GM18907 (cell line): ENCODE data around the gene SPOCK3.
"Not testable (repeated sequence)": the region's sequence is repeated elsewhere in the genome, so short reads cannot be mapped to it uniquely, and the experiment has no call there.

Experiments
- ATAC-seq: cut with Tn5 transposase; IDR thresholded peaks from one replicate; pipeline ENCODE4 v1.9.1; 2021; ENCODE audit warnings: mild to moderate bottlenecking, moderate library complexity; ENCODE audit not compliant: unreplicated experiment

SPOCK3 gene

DNA sequence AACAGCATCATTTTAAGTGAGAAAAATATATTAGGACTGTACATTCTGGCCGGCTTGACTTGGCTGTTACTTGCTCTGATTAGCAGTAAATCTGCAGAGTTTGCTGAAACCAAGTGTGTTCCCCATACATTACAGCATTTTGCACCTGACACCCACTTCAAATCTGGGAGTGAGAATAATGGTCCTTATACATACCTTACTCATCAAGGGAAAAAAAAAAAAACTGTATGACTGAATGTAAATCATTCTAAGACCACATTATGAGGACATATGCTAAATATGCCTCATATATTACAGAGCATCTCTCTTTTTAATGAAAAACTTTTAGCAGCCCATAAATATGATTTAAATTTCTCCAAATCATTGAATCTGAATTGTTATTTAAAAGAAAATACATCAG, 406.7 kb downstream of the SPOCK3 start:
- ATAC-seq, result no peak

DNA sequence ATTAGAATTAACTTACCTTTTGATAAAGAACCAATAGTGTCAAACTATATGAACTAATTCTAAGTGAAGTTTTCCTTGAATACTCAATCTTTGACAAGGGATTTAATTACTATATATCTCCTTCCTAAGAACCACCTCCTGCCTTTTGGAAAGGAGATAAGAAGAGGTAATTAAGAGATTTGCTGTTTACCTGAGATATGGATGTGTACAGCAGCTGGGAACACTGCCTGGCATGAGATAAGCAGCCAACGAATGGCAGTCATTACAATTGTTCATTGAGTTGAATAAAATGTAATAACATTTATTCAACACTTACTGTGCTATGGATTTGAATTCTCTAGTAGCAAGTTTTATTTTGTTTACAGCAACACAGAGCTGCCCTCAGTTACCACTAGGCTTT, 407.1 kb downstream of the SPOCK3 start:
- no peak for ATAC-seq

DNA sequence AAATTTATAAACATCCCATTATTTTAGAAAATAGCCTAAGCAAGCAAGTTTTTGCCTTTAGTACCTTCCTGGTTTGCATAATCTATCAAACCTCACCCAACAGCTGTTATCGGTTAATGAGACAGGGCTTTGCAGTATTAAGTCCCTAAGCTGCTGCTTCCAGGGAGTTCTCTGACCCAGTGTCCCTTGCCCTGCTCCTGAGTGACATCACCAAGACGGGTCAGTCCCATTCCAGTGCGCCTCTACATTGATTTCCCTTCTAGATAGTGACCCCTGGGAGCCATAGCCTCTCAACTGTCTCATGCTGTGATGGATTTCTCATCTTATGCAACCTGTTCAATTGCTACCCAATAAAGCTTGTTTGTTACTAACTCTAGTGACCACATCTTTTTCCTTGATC, 410.4 kb downstream of the SPOCK3 start:
- no peak for ATAC-seq

DNA sequence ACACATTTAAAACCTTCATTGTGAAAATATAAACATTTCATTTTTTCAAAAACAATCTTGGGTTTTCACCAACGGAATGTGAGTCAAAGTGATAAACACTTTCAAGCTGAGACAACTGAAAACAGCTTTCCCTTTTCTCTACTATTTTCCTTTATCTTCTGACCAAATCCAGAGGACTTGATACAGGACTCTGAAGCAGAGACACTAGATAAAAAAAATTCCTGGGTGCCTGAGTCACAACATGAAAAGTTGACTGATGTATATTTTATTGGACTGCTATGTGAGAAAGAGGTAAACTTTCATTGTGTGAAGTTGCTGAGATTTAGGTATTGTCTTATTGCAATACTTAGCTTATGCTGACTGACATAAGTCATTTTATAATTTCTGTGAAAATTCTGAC, 411.2 kb downstream of the SPOCK3 start:
- ATAC-seq, result no peak

DNA sequence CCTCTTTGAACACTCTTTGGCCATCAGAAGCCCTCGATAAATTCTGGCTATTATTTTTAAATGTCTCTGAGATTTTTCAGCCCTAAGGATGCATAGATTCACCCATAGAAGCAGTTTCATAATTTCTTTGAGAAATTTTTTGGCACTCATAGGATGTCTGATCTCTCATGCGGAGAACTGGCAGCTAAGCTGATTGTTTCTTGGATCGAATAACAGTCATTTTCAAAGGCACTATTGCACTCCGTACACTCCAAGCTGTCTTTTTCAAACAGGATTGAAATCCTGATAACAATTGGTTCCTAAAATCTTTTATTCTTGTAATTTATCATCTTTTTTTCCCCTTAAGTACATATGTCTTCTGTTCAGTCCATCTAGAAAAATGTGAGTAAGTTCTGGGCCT, 411.9 kb downstream of the SPOCK3 start:
- no peak for ATAC-seq

DNA sequence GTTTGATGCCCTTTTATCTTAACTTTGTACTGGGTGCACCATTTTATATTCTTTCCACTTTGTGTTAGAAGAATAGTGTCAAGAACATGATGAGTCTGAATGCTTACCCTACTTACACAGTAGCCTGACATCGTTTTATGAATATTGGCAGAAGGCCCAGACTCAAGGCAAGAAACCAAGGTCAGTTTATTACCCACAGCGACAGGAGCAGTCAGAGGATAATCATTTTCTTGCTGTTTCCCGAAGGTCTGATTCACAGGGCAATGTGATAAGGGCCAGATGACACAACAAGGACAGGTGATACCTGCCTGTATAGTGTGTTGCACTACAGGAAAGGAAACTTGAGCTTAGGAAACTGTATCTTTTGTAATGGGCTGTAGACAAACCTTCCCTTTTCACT, 417.4 kb downstream of the SPOCK3 start:
- no peak for ATAC-seq

DNA sequence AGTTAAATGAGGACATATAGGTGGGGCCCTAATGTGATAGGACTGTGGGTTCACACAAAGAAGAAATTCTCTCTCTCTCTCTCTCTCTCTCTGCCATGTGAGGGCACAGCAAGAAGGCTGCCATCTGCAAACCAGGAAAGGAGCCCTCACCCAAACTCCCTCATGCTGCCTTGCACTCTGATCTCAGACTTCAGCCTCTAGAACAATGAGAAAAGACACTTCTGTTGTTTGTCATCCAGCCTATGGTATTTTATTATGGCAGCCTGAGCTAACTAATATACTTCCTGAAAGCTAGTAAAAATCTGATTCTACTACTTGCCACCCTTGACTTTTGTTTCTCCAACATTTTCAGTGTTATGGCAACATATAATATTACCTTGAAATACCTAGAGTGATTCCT, 425.9 kb downstream of the SPOCK3 start:
- no peak for ATAC-seq

DNA sequence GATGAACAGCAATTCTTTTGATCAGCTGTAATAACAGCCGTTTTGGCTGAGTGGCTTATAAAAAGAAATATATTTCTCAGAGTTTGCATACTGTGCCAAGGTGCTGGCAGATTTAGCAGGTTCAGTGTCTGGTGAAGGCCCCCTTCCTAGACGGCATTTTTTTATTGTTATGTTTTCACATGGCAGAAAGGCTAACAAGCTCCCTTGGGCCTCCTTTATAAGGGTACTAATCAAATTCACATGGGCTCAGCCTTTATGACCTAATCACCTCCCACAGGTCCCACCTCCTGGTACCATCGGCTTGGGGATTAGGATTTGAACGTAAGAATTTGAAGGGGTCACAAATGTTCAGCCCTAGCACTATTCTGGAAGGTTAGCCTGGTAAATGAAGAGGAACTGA, 431.9 kb downstream of the SPOCK3 start:
- ATAC-seq, result no peak

DNA sequence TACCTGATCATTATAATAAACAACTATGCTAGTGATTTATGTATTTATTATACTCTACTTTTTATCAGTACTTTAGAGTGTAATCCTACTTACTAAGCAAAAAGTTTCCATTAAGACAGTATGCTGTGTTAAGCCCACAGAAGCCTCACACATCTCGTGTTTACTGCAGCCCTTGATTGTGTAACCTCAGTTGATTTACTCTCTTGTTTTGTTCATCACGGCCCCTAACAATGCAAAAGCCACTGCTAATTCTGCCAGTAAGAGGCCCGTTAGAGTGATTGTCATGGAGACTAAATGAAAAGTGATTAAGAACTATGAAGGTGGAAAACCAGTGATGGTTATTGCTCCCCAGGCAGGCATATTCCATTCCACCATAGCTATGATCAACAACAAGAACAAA, 436.2 kb downstream of the SPOCK3 start:
- ATAC-seq, result no peak

DNA sequence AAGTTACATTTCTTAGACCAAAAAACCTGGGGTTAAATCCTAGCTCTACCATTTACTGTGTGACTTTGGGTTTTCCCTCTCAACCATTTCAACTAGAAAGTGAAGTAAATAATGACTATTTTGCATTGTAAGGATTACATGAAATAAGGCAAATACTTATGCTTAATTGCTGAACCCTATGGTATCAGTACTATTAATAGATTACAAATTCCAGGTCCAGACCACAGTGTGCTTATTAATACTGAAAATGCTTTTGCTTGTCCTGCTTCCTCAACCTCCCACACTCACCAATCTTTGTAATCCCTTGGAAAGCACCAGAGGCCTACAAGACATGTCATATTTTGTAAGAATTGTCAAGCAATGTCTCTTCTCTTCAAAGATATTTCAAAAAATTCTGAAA, 456.5 kb downstream of the SPOCK3 start:
- ATAC-seq, result no peak

DNA sequence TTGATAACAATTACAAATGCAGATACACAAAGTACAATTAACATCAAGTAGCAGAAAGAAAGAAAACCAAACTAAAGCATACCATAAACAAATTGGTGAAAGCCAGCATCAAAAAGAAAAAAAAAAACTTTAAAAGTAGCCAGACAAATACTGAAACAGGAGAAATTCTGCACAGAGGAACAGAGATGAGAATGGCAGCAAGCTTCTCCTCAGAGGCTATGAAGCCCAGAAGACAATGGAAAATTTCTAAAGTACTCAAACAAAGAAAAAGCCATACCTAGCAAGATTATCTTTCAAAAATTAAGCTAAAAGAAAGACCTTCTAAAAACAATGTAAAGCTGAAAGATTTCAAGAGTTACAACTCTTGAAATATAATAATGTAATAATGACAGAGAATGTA, 471.3 kb downstream of the SPOCK3 start:
- no peak for ATAC-seq

DNA sequence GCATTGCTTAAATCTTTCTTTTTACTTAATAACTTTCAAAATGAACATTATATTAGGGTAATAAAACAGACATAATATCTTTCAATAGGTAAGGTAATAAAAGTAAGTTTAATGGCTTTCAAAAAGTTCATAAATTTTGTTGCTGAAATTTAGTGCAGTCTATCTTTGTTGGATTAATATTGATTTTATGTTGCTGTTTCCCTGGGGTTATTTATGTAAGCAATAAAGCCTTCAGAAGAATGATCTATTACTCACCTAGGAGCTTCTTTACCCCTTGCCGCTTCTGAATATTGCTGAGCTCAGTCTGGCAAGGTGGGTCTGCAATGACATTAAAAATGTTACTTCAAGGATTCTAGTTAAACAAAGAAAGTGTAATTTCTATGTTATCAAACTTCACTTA, 492.6 kb downstream of the SPOCK3 start:
- ATAC-seq, result no peak

DNA sequence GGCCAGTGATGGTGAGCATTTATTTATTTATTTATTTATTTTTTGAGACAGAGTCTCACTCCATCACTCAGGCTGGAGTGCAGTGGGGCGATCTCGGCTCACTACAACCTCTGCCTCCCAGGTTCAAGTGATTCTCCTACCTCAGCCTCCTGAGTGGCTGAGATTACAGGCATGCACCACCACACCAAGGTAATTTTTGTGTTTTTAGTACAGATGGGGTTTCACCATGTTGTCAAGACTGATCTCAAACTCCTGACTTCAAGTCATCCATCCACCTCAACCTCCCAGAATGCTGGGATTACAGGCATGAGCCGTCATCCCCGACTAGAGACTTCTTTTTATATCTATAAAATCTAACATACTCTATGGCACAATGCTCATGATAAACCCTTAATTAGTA, 495.1 kb downstream of the SPOCK3 start:
- ATAC-seq, result not testable (repeated sequence)

DNA sequence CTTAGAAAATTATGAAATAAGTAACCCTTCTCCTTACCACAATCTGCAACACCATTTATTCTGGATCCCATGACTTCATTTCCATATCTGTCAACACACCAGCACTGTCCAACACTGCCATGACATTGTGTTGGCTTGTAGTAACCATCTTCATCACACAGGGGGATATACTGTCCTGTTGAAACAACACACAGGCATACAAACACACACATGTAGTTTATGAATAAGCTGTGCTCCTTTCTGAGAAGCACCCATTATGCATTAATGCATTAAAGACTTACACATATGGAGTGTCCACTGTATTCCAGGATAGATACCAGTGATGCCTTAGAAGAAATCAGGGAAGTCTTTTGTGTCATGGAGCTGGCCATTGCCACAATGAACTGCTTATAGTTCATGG, 496.9 kb downstream of the SPOCK3 start:
- no peak for ATAC-seq

DNA sequence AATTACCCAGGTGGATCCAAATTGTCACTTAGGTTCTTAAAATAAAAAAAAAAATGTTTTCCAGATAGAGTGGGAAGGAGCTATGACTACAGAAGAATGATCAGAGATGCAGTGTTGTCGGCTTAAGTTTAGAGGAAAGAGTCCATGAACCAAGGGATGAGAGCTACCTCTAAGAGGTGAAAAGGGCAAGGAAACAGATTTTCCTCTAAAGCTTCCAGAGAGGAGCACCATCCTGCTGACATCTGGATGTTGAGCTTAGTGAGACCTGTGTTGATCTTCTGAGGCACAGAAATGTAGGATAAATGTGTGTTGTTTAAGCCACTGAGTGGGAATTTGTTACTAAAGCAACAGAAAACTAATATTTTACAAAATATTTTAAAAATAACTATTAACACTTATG, 498.7 kb downstream of the SPOCK3 start:
- no peak for ATAC-seq

DNA sequence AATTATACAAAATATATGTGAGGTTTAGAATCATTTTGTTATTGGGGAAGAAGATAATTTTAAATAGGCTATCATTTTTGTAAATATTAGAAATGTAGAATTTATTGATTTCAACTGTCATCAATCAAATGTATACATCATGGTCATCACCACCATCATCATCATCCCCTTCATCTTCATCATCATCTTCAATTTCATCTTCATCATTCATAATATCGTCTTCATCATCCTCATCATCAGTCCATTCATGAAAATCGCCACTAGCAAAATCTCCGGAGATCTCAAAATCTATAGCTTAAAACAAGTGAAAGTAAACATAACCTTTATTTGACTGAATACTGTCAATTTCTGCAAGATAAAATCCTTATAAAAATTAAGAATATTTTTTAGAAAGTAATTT, 499.5 kb downstream of the SPOCK3 start:
- no peak for ATAC-seq

DNA sequence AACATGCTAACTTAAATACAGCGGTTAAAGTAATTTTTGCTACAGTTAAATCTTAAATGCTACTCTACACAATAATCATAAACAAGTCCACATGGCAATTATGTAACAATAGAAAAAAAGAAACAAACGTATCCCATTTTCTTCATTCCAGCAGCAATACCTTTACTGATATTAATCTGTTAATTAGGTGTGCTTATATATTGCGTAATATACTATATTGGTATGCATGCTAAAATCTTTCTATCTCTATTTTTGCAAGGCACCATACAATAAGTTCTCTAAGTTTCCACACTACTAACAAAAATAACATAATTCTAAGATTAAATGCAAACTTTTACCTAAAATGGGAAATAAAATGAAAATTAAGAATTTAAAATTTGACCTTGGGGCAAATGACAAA, 500.6 kb downstream of the SPOCK3 start:
- no peak for ATAC-seq

DNA sequence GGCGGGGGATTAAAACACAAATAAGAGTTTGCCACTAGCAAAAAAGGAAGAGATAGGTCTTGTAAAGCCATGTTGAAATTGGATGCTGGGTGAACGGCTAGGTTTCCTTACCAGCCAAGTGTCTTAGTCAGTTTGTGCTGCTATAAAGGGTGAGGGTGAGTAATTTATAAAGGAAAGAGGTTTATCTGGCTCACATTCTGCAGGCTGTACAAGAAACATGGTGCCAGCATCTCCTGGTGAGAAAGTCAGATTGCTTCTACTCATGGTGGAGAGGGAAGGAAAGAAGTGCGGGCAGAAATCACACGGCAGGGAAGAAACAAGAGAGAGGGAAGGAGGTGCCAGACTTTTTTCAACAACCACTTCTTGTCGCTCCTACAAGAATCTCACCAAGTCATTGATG, 507.5 kb downstream of the SPOCK3 start:
- no peak for ATAC-seq

DNA sequence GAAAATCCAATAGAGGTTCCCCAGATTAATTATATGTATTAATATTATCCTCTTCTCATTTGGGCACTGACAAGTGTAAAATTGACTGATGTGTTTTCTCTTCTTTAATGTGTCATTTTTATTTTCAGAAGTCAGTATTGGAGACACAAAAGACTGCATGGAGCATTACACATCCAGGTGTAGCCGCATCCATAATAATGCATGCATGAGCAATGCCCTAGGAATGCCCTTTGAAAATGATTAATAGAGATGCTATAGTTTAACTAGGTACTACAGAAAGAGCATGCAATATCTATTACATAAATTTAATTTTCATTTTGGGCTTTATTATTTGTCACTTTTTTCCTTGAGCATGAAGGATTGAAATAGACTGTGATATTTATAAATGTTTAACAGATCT, 509.9 kb downstream of the SPOCK3 start:
- ATAC-seq, result no peak

DNA sequence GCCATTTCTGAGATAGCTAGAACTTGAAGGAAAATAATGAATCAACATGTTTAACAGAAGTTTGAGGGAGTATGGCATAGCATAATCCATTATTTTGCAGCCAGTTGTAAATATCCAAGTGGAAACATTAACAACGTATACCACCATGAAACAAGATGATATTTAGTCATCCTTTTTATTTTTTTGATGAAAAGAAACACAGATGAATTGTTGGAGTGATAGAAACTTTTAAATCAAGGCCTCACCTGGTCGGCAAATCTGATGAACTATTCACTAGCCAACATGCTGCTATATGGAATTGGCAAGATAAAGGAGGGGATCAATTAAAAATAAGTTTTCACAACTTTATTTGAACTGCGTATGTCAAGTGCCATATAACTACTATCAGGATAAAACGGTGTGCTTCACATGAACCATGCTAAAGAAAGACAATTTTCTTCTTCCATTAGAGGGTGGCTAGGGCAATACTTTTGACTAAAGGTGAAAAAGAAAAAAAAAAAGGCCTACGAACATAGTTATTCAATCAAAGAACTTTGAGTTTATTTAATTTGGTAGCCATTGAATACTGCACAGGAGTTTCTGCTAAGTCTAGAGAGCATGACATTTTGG, 510.7 kb downstream of the SPOCK3 start:
- no peak for ATAC-seq

DNA sequence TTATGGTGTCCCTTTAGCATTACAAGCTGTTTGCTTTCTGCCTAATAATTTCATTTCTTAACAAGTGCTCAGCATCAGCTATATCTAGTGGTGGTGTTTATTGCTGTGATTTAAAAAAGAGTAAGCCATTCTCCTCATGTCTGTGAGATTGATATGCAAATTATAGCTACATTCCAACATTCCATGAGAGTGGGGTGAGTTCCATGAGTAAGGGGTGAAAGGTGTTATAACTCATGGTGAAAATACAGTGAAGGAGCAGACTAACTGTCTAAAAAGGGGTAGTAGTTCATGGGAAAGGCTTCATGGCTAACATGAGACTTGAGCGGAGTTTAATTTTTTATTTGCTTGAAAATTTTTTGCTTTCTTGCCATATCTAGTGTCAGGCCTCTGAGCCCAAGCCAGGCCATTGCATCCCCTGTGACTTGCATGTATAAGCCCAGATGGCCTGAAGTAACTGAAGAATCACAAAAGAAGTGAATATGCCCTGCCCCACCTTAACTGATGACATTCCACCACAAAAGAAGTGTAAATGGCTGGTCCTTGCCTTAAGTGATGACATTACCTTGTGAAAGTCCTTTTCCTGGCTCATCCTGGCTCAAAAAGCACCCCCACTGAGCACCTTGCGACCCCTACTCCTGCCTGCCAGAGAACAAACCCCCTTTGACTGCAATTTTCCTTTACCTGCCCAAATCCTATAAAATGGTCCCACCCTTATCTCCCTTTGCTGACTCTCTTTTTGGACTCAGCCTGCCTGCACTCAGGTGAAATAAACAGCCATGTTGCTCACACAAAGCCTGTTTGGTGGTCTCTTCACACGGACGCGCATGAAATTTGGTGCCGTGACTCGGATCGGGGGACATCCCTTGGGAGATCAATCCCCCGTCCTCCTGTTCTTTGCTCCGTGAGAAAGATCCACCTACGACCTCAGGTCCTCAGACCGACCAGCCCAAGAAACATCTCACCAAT, 518.3 kb downstream of the SPOCK3 start:
- ATAC-seq, result not testable (repeated sequence)

DNA sequence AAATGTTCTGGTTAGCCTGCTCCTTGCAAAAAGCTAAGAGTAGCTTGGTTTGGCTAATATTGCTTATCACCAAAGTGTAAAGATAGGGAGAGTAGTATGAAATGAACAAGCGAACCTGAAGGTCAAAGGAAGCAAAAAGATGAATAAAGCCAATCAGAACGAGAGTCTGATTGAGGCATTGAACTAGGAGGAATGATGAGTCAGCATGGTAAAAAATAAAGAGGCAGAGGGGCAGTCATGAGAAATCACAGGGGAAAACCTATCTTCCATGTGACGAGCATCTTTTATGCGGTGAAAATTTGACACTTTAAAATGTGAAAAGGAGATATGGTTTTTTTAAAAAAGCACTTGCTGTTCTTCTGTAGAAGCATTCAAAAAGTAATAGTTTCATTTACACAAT, 533.7 kb downstream of the SPOCK3 start:
- no peak for ATAC-seq

DNA sequence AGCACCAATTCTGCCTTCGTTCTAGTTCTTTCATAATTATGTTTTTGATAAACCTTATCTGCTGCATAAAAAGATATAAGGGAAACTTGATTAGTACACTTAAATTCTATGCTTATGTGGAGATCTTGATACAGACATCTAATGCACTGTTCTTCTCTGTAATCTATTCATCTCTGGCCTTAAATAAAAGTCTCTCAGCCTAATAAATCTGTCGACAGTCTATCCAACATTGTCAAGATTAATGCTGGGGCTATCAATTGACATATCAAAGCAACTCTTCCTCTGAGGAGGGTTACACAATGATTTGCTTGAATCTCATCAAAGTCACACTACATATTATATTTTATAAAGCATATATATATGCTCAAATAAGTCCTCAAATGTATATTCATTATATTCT, 545.5 kb downstream of the SPOCK3 start:
- no peak for ATAC-seq
